Posterior cingulate gyrus (tissue), 11 donors: Measurements from ENCODE around the gene ASCL2.

Source experiments
- DNase-seq, 10 donors: peaks; one replicate each; pipeline versions ENCODE4 v3.0.0 to v3.0.0-alpha.2; 2020 to 2021; ENCODE audit warnings: mixed read lengths in 3 of 10
- intact Hi-C: fragments of 100-400 bp; cut with DNase I; formaldehyde crosslinking; loops from one replicate; pipeline ENCODE4 v1.15.1; 2023

The ASCL2 gene

GRCh38 chr11:2264366-2265053 is 5.9 kb downstream of the ASCL2 start:
- DNase-seq, result peak in 1 of 10 donors; percentile 59
- intact Hi-C loops, result no loop called here

GRCh38 chr11:2263724-2264360 is 6.5 kb downstream of the ASCL2 start:
- intact Hi-C loops, result no loop called here
- peak in 2 of 10 donors; percentile 58 to 67 for DNase-seq

- intact Hi-C loops, result no loop called here
- DNase-seq, result peak in 1 of 10 donors; percentile 41
Observed at GRCh38 chr11:2263071-2263565, 7.3 kb downstream of the ASCL2 start.

DNA sequence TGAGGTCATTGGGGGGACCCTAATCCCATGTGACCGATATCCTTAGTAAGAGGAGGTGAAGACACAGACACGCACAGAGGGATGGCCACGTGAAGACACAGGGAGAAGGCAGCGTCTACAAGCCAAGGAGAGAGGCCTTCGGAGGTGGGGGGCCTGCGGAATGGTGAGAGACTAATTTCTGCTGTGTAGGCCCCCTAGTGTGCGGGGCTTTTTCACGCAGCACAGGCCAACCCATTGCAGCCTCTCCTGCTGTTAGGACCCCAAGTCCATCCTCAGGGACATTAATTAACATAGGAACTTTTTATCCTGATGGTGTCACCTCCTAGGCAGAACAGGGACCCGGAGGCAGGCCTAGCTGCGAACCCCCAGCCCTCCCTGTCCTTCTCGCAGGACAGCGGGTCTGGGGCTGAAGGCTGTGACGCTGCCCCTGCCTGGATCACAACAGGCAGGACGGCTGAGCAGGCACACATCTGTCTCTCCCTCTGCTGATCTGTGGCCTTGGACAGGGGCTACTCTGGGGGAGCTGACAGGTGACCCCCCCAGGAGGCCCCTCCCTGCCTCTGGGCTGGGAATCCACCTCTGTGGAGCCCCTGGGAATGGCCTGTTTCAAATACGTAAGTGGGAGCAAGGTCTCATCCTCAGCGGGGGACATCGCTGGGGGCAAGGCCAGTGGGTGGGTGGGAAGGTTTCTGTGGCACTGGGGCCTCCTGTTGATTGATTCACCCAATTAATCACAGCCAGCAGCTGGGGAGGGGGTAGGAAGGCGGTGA is 7.9 kb downstream of the ASCL2 start:
- DNase-seq, result peak in 3 of 10 donors; percentile 37 to 68 (median 60)
- intact Hi-C loops, result no loop called here

- DNase-seq, result peak in 2 of 10 donors; percentile 48 to 60
Observed at GRCh38 chr11:2261436-2262230, 8.8 kb downstream of the ASCL2 start.

GRCh38 chr11:2260491-2261364 is 9.7 kb downstream of the ASCL2 start:
- DNase-seq, result peak in 3 of 10 donors; percentile 47 to 71 (median 55)
- intact Hi-C loops, result no loop called here

More at GRCh38 chr11:2261436-2262230, 8.8 kb downstream of the ASCL2 start:
- intact Hi-C loops, result no loop called here

DNA sequence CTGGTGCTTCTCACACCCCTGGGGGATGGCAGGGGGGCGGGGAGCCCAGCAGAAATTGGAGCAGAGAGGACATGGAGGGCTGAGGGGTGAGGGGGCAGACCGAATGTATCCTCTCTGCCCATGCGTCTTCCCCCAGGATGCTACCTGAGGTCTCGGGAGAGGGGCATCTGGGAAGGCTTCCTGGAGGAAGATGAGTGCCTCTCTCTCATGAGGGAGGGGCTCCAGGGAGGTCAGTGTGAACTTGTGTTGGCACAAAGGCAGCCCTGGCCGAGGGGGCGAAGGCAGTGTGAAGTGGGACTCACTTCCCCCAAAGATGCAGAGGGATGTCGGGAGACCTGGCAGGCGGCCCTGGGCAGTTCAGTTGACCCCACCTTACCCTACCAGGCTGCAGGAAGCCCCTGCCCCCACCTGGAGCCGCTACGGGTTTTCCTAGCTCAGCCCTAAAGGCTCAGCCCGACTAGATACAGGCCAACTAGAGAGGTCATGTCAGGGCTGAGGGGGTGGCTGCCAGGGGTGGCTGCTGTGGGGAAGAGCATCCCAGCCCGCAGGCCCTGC is 10.4 kb downstream of the ASCL2 start:
- DNase-seq, result peak in 1 of 10 donors; percentile 51
- intact Hi-C loops, result no loop called here

DNA sequence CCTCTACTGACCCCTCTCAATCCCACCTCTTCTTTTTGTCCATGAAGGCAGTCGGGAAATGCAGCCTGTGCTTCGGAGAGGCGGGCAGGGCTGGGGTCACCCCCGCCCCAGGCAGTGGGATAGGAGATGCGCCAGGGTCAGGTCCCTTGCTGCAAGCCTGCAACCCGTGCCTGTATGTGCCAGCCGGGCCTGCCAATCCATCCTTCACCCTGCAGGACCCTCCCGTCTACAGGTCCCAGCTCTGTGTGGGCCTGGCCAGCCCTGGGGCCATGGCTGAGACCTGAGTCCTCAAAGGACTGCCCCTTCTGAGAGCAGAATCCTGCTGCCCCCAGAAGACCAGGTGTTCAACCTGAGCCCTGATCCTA is 10.9 kb downstream of the ASCL2 start:
- peak in 1 of 10 donors; percentile 37 for DNase-seq

GRCh38 chr11:2258501-2259465 is 11.6 kb downstream of the ASCL2 start:
- intact Hi-C loops, result no loop called here
- DNase-seq, result peak in 1 of 10 donors; percentile 77

More for the DNA sequence above, 10.9 kb downstream of the ASCL2 start:
- intact Hi-C loops, result no loop called here

- peak in 3 of 10 donors; percentile 43 to 72 (median 56) for DNase-seq
- intact Hi-C loops, result no loop called here
Observed at GRCh38 chr11:2256951-2257700, 13.3 kb downstream of the ASCL2 start.

DNA sequence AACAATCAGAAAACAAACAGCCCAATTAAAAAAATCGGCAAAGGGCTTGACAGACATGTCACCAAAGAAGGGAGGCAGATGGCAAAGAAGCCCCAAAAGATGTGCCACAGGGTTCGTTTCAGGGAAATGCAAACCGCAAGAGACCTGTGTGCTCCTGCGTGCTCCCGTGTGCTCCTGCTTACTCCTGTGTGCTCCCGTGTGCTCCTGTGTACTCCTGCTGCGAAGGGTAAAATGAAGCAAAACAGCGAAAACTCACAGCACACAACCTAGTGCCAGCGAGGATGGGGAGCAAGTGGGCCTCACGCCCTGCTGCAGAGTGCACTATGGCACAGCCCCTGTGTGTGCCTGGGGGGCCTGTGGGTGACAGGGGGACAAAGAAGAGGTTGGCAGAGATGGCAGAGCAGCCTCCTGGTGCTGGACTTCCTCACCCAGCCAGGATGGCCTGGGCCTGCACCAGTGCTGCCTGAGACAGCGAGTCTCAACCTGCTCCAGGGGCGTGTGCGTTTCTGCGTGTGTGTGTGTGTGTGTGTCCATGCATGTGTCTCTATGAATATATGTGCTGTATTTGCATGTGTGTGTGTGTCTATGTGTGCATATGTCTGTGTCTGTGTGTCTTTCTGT is 14.0 kb downstream of the ASCL2 start:
- intact Hi-C loops, result no loop called here
- peak in 2 of 10 donors; percentile 48 to 63 for DNase-seq

DNA sequence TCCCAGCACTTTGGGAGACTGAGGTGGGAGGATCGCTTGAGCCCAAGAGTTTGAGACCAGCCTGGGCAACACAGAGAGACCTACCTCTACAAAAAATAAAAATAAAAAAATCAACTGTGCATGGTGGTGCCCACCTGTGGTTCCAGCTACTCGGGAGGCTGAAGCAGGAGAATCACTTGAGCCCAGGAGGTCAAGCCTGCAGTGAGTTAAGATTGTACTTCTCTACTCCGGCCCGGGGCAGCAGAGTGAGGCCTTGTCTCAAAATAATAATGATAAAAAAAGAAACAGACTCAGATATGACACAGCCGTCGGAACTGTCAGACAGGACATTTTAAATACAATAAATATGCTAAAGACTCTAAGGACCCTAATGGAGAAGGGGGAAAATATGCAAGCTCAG is 18.4 kb downstream of the ASCL2 start:
- intact Hi-C loops, result no loop called here

DNA sequence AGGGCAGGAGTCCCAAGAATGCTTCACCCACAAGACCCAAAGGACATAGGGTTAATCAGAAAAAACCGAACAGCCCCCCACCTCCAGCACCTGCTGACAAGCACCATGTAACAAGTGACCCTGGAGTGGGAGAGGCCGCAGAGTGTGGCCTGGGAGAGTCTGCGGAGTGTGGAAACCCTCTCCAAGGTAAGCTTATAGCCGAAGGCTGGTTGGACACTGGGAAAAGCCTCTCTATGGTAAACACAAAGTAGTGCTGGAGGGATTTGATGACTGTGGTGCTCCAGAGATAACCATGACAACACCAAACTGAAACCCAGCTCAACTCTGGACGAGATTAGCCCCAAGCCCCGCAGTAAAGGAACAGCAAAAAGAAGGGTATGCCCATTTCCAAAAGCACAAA is 19.2 kb downstream of the ASCL2 start:
- DNase-seq, result peak in 1 of 10 donors; percentile 62
- intact Hi-C loops, result no loop called here

More for the DNA sequence above, 18.4 kb downstream of the ASCL2 start:
- DNase-seq, result no peak

DNA sequence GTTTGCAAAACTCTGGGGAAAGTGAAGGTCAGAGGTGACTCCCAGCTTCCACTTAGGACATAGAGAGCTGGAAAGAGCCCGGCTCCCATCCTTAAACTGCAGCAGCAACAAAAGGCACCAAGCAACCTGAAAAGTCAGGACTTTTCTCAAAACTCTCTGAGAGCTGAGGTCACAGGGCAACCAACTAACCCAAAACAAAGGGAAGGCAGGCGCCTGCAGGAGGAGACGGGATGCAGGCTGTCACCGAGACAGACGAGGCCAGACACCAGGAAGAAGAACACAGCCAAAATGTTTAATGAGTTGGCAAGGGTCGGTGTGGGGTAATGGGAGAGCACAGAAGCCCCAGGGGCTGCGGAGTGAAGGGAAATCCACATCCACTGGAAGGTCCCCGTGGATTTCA is 19.9 kb downstream of the ASCL2 start:
- intact Hi-C loops, result no loop called here
- DNase-seq, result no peak

DNA sequence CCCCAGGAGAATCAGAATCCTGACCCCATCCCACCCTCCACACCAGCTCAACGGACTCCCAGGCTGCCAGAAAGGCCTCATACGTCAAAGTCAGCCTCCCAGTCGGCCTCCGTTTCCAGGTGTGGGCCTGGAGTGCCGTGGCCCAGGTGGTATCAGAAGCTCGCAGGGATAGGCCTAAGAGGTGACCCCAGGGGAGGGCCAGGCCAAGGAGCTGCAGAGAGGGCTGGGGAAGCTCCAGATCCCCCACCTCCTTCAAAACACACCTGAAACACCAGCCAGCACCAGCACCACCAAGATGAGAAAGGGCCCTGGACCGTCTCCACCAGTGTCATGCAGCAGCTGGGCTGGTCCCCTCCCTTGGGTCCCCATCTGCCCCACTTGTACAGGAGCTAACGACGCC is 20.3 kb downstream of the ASCL2 start:
- peak in 1 of 10 donors; percentile 49 for DNase-seq
- intact Hi-C loops, result no loop called here

DNA sequence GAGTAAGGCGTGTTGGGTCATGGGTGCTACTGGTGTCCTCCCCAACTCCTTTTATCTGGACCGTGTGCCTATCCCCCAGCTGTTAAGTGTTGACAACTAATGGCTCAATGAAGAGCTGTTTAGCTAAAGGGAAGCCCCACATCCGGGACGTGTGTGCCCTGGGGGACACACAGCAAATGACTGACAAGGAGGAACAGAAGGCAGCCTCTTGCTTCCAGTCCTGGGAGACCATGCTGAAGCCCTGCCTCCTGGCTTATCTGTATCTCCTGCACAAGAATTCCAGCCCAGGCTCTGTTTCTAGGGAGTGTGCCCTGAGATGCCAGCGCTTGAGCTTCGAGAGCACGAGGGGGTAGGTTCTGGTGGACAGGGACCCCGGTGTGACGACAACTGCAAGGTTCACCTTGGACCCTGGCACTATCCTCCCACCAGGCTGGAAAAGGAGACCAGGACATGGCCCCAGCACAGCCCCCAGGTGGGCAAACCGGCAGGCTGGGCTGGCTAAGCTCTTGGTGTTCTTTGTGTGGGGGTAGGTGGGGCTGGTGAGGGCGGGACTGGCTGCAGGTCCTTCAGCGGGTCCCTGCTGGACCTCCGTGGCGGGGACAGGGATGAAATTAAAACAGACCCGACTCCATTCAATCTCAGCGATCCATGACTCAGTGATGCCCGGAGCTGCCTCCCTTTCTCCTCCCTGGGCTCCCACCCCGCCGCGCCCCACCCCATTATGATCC is 21.0 kb downstream of the ASCL2 start:
- intact Hi-C loops, result no loop called here
- peak in 2 of 10 donors; percentile 55 to 61 for DNase-seq
